HepG2 (cell line): Measurements from ENCODE around the gene HNRNPA1. TPM values are rescaled to one million over a fixed set of nuclear protein-coding genes. Genes with fewer than 3 reads are reported as not detected.
A peak's percentile ranks its signal among the peaks of the same experiment; 100 is the strongest.

ENCODE experiments used
- ARHGAP35 ChIP-seq: sonication (generic); formaldehyde crosslinking; IDR thresholded peaks from 2 replicates; pipeline ENCODE4 v1.9.0; 2022; ENCODE audit warnings: mild to moderate bottlenecking, inconsistent platforms, moderate library complexity, missing genetic modification reagents, borderline replicate concordance
- BATF2 ChIP-seq: sonication (generic); formaldehyde crosslinking; IDR thresholded peaks from 2 replicates; pipeline ENCODE4 v1.8.0; 2022; ENCODE audit warnings: mild to moderate bottlenecking, missing genetic modification reagents, moderate library complexity
- BCL6 ChIP-seq: IDR thresholded peaks from 2 replicates; pipeline ENCODE4 v1.6.1; 2016; ENCODE audit warnings: missing genetic modification reagents, missing compliant biosample characterization
- FOXP4 ChIP-seq: sonication (generic); formaldehyde crosslinking; IDR thresholded peaks from 2 replicates; pipeline ENCODE4 v1.4.0; 2020; ENCODE audit warnings: missing genetic modification reagents
- GPBP1L1 ChIP-seq: sonication (generic); formaldehyde crosslinking; IDR thresholded peaks from 2 replicates; pipeline ENCODE4 v1.5.0; 2020; ENCODE audit warnings: mild to moderate bottlenecking, missing genetic modification reagents
- ISX ChIP-seq: sonication (generic); formaldehyde crosslinking; conservative IDR thresholded peaks from 2 replicates; pipeline ENCODE4 v1.5.0; 2020; ENCODE audit warnings: missing genetic modification reagents
- JARID2 ChIP-seq: sonication (generic); formaldehyde crosslinking; IDR thresholded peaks from 2 replicates; pipeline ENCODE4 v1.8.1; 2023; ENCODE audit warnings: missing genetic modification reagents, inconsistent platforms; ENCODE audit not compliant: insufficient replicate concordance
- KDM5B ChIP-seq: sonication (generic); formaldehyde crosslinking; IDR thresholded peaks from 2 replicates; pipeline ENCODE4 v1.4.0; 2020; ENCODE audit warnings: missing genetic modification reagents, mild to moderate bottlenecking, borderline replicate concordance
- THRA ChIP-seq: sonication (generic); formaldehyde crosslinking; IDR thresholded peaks from 2 replicates; pipeline ENCODE4 v1.4.0; 2020; ENCODE audit warnings: missing genetic modification reagents, borderline replicate concordance
- XRCC5 ChIP-seq: fragments of 200-400 bp; formaldehyde crosslinking; optimal IDR thresholded peaks from 2 replicates; pipeline ENCODE3; 2017; ENCODE audit warnings: mild to moderate bottlenecking, low read length
- ZFP36L1 ChIP-seq: sonication (generic); formaldehyde crosslinking; IDR thresholded peaks from 2 replicates; pipeline ENCODE4 v1.8.0; 2022; ENCODE audit warnings: mild to moderate bottlenecking, missing genetic modification reagents, moderate library complexity
- ZFY ChIP-seq: sonication (generic); formaldehyde crosslinking; IDR thresholded peaks from 2 replicates; pipeline ENCODE4 v1.4.0; 2020; ENCODE audit warnings: missing genetic modification reagents
- ZNF354B ChIP-seq: sonication (generic); formaldehyde crosslinking; IDR thresholded peaks from 2 replicates; pipeline ENCODE4 v1.8.0; 2022; ENCODE audit warnings: mild to moderate bottlenecking, missing genetic modification reagents
- ZNF574 ChIP-seq: sonication (generic); formaldehyde crosslinking; IDR thresholded peaks from 2 replicates; pipeline ENCODE4 v1.4.0; 2020; ENCODE audit warnings: missing genetic modification reagents
- ZNF747 ChIP-seq: sonication (generic); formaldehyde crosslinking; IDR thresholded peaks from 2 replicates; pipeline ENCODE4 v1.8.1; 2023; ENCODE audit warnings: missing genetic modification reagents, mild to moderate bottlenecking, borderline replicate concordance
- ZNF777 ChIP-seq: sonication (generic); formaldehyde crosslinking; IDR thresholded peaks from 2 replicates; pipeline ENCODE4 v1.4.0; 2020; ENCODE audit warnings: missing genetic modification reagents
- ZNF891 ChIP-seq: sonication (generic); formaldehyde crosslinking; IDR thresholded peaks from 2 replicates; pipeline ENCODE4 v1.5.0; 2020; ENCODE audit warnings: mild to moderate bottlenecking, missing genetic modification reagents
- polyA plus RNA-seq, 8 experiments: library from polyadenylated mRNA; depleted of rRNA in 3 of 8; stranded (reverse) in 7 of 8; unstranded in 1 of 8; fragments of >200 nt; fragmentation: Illumina TruSeq in 4 of 8; extraction: Trizol in 4 of 8; gene quantifications; 2 replicates each; pipeline versions ENCODE4 v1.2.1 to v1.2.3, GENCODE V29; 2011 to 2016; ENCODE audit warnings: low read depth in 4 of 8, missing spikeins in 1 of 8, mixed read lengths in 1 of 8; ENCODE audit not compliant: insufficient read depth in 1 of 8
- total RNA-seq, 5 experiments: library from RNA; depleted of rRNA; stranded (reverse); fragments of >200 nt; fragmentation: Illumina TruSeq; extraction: Trizol; gene quantifications; 2 replicates each; pipeline ENCODE4 v1.2.3, GENCODE V29; 2016; ENCODE audit warnings: low read depth in 1 of 5

HNRNPA1 gene
- total and polyA plus RNA-seq, 2 of the 13 experiments (the other 11 are each of a cell fraction or from before 2014, with no cell fraction given), result 535 to 1,820 TPM

- 0 out of 2 replicates have a peak, but pooled peaks have one; percentile 17 for TF ChIP-seq ZNF574 (CRISPR knock-in tag)
- no peak for TF ChIP-seq ZNF354B (CRISPR knock-in tag)
- no peak for TF ChIP-seq ISX (CRISPR knock-in tag)
- TF ChIP-seq GPBP1L1, result no peak
- no peak for TF ChIP-seq ZNF891 (CRISPR knock-in tag)
- no peak for TF ChIP-seq ZFP36L1 (CRISPR knock-in tag)
- peak; percentile 17; the same call in 1 of the 2 replicates for TF ChIP-seq ZNF777 (CRISPR knock-in tag)
- TF ChIP-seq FOXP4 (CRISPR knock-in tag), result no peak
- TF ChIP-seq ZNF747 (CRISPR knock-in tag), result no peak
- TF ChIP-seq ZFY (CRISPR knock-in tag), result peak; percentile 40; the same call in 1 of the 2 replicates
- no peak; the same call in 1 of the 2 replicates for TF ChIP-seq BCL6 (CRISPR knock-in tag)
- TF ChIP-seq THRA (CRISPR knock-in tag), result no peak
- TF ChIP-seq ARHGAP35 (CRISPR knock-in tag), result no peak
- no peak for TF ChIP-seq BATF2 (CRISPR knock-in tag)
- 0 out of 2 replicates have a peak, but pooled peaks have one; percentile 72 for TF ChIP-seq KDM5B (CRISPR knock-in tag)
- TF ChIP-seq JARID2, result no peak
- TF ChIP-seq XRCC5, result peak; percentile 59
Measured at GRCh38 chr12:54300732-54301427, 20.4 kb downstream of the HNRNPA1 start, which contains the start of gene NFE2 (continued).
